OCI-LY1 (cell line): ENCODE data around the gene KRTAP20-1.

Source experiments
- EZH2 ChIP-seq: fragments of 200-600 bp; sonication (generic), shearing (Covaris generic); IDR thresholded peaks from 2 replicates; pipeline ENCODE4 v1.8.0; 2017; ENCODE audit warnings: borderline replicate concordance, mixed run types, mild to moderate bottlenecking, antibody characterized with exemption, low read length, moderate library complexity, mixed read lengths
- TF ChIP-seq, protein P1 (sequence below): fragments of 200-600 bp; sonication (generic), shearing (Covaris generic); IDR thresholded peaks from 2 replicates; pipeline ENCODE4 v1.5.1; 2017; ENCODE audit warnings: mild to moderate bottlenecking, antibody characterized with exemption, low read length, moderate library complexity, mixed read lengths

DNA sequence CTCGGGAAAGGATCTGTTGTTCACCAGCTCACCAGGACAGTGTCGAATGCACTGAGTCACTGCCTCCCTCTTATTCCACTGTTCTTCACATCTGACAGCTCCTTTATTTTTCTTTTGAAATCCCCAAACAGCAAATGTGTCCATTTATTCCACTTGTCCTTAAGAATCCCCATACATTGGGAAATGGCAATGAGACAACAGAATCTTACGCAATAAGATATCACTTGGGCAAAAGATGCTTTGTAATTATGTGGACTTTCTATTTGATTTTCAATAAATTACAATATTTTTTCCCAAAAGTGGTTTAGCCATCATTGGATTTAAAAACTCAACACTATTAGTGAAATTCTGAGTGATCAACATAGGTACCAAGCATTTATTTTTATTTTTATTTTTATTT is 22.5 kb downstream of the KRTAP20-1 start:
- TF ChIP-seq, protein P1, sequence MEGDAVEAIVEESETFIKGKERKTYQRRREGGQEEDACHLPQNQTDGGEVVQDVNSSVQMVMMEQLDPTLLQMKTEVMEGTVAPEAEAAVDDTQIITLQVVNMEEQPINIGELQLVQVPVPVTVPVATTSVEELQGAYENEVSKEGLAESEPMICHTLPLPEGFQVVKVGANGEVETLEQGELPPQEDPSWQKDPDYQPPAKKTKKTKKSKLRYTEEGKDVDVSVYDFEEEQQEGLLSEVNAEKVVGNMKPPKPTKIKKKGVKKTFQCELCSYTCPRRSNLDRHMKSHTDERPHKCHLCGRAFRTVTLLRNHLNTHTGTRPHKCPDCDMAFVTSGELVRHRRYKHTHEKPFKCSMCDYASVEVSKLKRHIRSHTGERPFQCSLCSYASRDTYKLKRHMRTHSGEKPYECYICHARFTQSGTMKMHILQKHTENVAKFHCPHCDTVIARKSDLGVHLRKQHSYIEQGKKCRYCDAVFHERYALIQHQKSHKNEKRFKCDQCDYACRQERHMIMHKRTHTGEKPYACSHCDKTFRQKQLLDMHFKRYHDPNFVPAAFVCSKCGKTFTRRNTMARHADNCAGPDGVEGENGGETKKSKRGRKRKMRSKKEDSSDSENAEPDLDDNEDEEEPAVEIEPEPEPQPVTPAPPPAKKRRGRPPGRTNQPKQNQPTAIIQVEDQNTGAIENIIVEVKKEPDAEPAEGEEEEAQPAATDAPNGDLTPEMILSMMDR, result no peak
- no peak for TF ChIP-seq EZH2
